ENCODE results near the gene KCNA2.

GRCh38 chr1:110602466-110602865, 3.7 kb downstream of the KCNA2 start:
- TF ChIP-seq CTCF (IDR thresholded peaks at IDR 0.05) (no peak), EZH2 (IDR thresholded peaks at IDR 0.05) (no peak)

All from neural progenitor cell (in vitro differentiated cells).